Measurements from ENCODE around the gene HNRNPAB.
A peak's percentile ranks its signal among the peaks of the same experiment; 100 is the strongest.
"Not testable (repeated sequence)": the region's sequence is repeated elsewhere in the genome, so short reads cannot be mapped to it uniquely, and the experiment has no call there.

HNRNPAB gene

GRCh38 chr5:178196986-178197385 lies 7.3 kb upstream of the HNRNPAB start:
- no peak for DNase-seq
- no peak for ATAC-seq

- not testable (repeated sequence) for ATAC-seq, DNase-seq
These were observed 6.2 kb upstream of the HNRNPAB start for GRCh38 chr5:178198151-178198550.

GRCh38 chr5:178198706-178199105 lies 5.6 kb upstream of the HNRNPAB start:
- ATAC-seq (no peak), DNase-seq (no peak)

GRCh38 chr5:178199581-178200434 lies 4.5 kb upstream of the HNRNPAB start:
- DNase-seq: no peak
- no peak for ATAC-seq

- DNase-seq: no peak
These were observed 3.0 kb upstream of the HNRNPAB start for GRCh38 chr5:178201221-178201926.

GRCh38 chr5:178201927-178202235 lies 2.5 kb upstream of the HNRNPAB start:
- DNase-seq (no peak), ATAC-seq (no peak)

More at GRCh38 chr5:178201221-178201926, 3.0 kb upstream of the HNRNPAB start:
- no peak for ATAC-seq

GRCh38 chr5:178202541-178202940 lies 1.8 kb upstream of the HNRNPAB start:
- no peak for DNase-seq
- ATAC-seq: no peak

GRCh38 chr5:178203670-178204181 lies 607 bp upstream of the HNRNPAB start:
- ATAC-seq (peak; percentile 1), DNase-seq (peak; percentile 47)

- DNase-seq (peak; percentile 84), ATAC-seq (peak; percentile 50)
These were observed 809 bp downstream of the HNRNPAB start for GRCh38 chr5:178204935-178205748.

GRCh38 chr5:178205749-178206047 lies 1.4 kb downstream of the HNRNPAB start:
- ATAC-seq (no peak), DNase-seq (no peak)

- ATAC-seq: no peak
- no peak for DNase-seq
These were observed 2.1 kb downstream of the HNRNPAB start for GRCh38 chr5:178206166-178207101.

- DNase-seq (no peak), ATAC-seq (no peak)
These were observed 3.0 kb downstream of the HNRNPAB start for GRCh38 chr5:178207183-178207916.

- DNase-seq: no peak
- ATAC-seq: no peak
These were observed 3.6 kb downstream of the HNRNPAB start for GRCh38 chr5:178207917-178208280.

- no peak for DNase-seq
- no peak for ATAC-seq
These were observed 4.4 kb downstream of the HNRNPAB start for GRCh38 chr5:178208540-178209227.

- no peak for ATAC-seq
- no peak for DNase-seq
These were observed 5.2 kb downstream of the HNRNPAB start for GRCh38 chr5:178209334-178210072.

GRCh38 chr5:178210073-178210535 lies 5.8 kb downstream of the HNRNPAB start:
- ATAC-seq (no peak), DNase-seq (no peak)

GRCh38 chr5:178210686-178211085 lies 6.4 kb downstream of the HNRNPAB start:
- DNase-seq (no peak), ATAC-seq (no peak)

- ATAC-seq (no peak), DNase-seq (no peak)
These were observed 7.0 kb downstream of the HNRNPAB start for GRCh38 chr5:178211095-178212048.

All from stimulated activated naive CD8-positive, alpha-beta T cell treated with anti-CD3 and anti-CD28 coated beads, Interleukin-15, Interleukin-2, amounts not matched to agents 100 U/mL and 50 U/mL, for 24 hours (primary cell).